Neuronal stem cell (in vitro differentiated cells): ENCODE data around the gene HMGN3. TPM values are rescaled to one million over a fixed set of nuclear protein-coding genes. Genes with fewer than 3 reads are reported as not detected.
A peak's percentile ranks its signal among the peaks of the same experiment; 100 is the strongest.

Experiments
- DNase-seq: peaks from one replicate; pipeline ENCODE4 v3.0.0-alpha.2; 2013; ENCODE audit warnings: low spot score
- H2AFZ ChIP-seq: one replicate; pipeline ENCODE4 v1.6.1; 2013; ENCODE audit warnings: mild to moderate bottlenecking, low read length, inconsistent platforms
- H2AK5ac ChIP-seq: 2 replicates; pipeline ENCODE4 v1.6.1; 2013; ENCODE audit warnings: low read depth, mild to moderate bottlenecking, inconsistent platforms, low read length, moderate library complexity, mixed read lengths
- H2BK120ac ChIP-seq: 2 replicates; pipeline ENCODE4 v1.6.1; 2013; ENCODE audit warnings: low read depth, mild to moderate bottlenecking, inconsistent platforms, low read length, moderate library complexity, mixed read lengths
- H2BK12ac ChIP-seq: one replicate; pipeline ENCODE4 v1.6.1; 2013; ENCODE audit warnings: low read length, inconsistent platforms
- H2BK15ac ChIP-seq: 2 replicates; pipeline ENCODE4 v1.6.1; 2013; ENCODE audit warnings: mild to moderate bottlenecking, low read length, inconsistent platforms, mixed read lengths
- H2BK5ac ChIP-seq: one replicate; pipeline ENCODE4 v1.6.1; 2013; ENCODE audit warnings: inconsistent platforms, mild to moderate bottlenecking, low read length, moderate library complexity
- H3K14ac ChIP-seq: one replicate; pipeline ENCODE4 v1.6.1; 2013; ENCODE audit warnings: low read length, inconsistent platforms
- H3K18ac ChIP-seq: 2 replicates; pipeline ENCODE4 v1.6.1; 2013; ENCODE audit warnings: low read length, inconsistent platforms
- H3K23ac ChIP-seq: 2 replicates; pipeline ENCODE4 v1.6.1; 2013; ENCODE audit warnings: low read depth, mild to moderate bottlenecking, mixed read lengths, low read length, inconsistent platforms; ENCODE audit not compliant: poor library complexity
- H3K27ac ChIP-seq: replicated peaks from 3 replicates; pipeline ENCODE4 v1.5.1; 2013; ENCODE audit warnings: low read length, inconsistent platforms
- H3K27me3 ChIP-seq, 3 experiments: 2 replicates each; pipeline ENCODE4 v1.6.1; 2013; ENCODE audit warnings: low read length in 3 of 3, mild to moderate bottlenecking in 2 of 3, inconsistent platforms in 1 of 3, low read depth in 1 of 3, mixed read lengths in 1 of 3, moderate library complexity in 1 of 3; ENCODE audit not compliant: control insufficient read depth in 3 of 3, insufficient read depth in 3 of 3
- H3K36me3 ChIP-seq, 2 donors: replicated peaks in 1 of 2; 2 replicates each; pipeline ENCODE4 v1.6.1; 2013; ENCODE audit warnings: low read length in 2 of 2; ENCODE audit not compliant: control insufficient read depth in 2 of 2, insufficient read depth in 2 of 2
- H3K4ac ChIP-seq: 2 replicates; pipeline ENCODE4 v1.6.1; 2013; ENCODE audit warnings: inconsistent platforms, mild to moderate bottlenecking, low read length, moderate library complexity
- H3K4me1 ChIP-seq, 2 donors: 1 replicate in 1 of 2; 2 replicates in 1 of 2; pipeline ENCODE4 v1.6.1; 2013; ENCODE audit warnings: low read length in 2 of 2, low read depth in 1 of 2; ENCODE audit not compliant: control insufficient read depth in 2 of 2, insufficient read depth in 1 of 2
- H3K4me2 ChIP-seq: one replicate; pipeline ENCODE4 v1.6.1; 2013; ENCODE audit warnings: mild to moderate bottlenecking, low read length, inconsistent platforms; ENCODE audit not compliant: insufficient read depth, poor library complexity, severe bottlenecking
- H3K4me3 ChIP-seq, 2 donors: 2 replicates each; pipeline ENCODE4 v1.5.1; 2013; ENCODE audit warnings: low read length in 2 of 2, mild to moderate bottlenecking in 2 of 2, inconsistent platforms in 1 of 2, moderate library complexity in 1 of 2
- H3K79me1 ChIP-seq: one replicate; pipeline ENCODE4 v1.6.1; 2013; ENCODE audit warnings: low read depth, mild to moderate bottlenecking, inconsistent platforms, low read length, moderate library complexity
- H3K9ac ChIP-seq: one replicate; pipeline ENCODE4 v1.6.1; 2013; ENCODE audit warnings: mild to moderate bottlenecking, low read depth, low read length, inconsistent platforms; ENCODE audit not compliant: poor library complexity
- H3K9me3 ChIP-seq, 2 donors: replicated peaks in 1 of 2; 2 replicates each; pipeline versions ENCODE3 to v1.6.1; 2013; ENCODE audit warnings: low read length in 2 of 2, mild to moderate bottlenecking in 2 of 2, inconsistent platforms in 1 of 2, low read depth in 1 of 2, mixed read lengths in 1 of 2, moderate library complexity in 1 of 2; ENCODE audit not compliant: control insufficient read depth in 2 of 2, insufficient read depth in 1 of 2
- H4K8ac ChIP-seq: one replicate; pipeline ENCODE4 v1.6.1; 2013; ENCODE audit warnings: low read depth, mild to moderate bottlenecking, inconsistent platforms, low read length, moderate library complexity
- H4K91ac ChIP-seq: one replicate; pipeline ENCODE4 v1.6.1; 2013; ENCODE audit warnings: low read length, low read depth, mild to moderate bottlenecking, inconsistent platforms; ENCODE audit not compliant: poor library complexity
- WGBS, 2 donors: extraction: QIAGEN DNeasy Blood & Tissue Kit; methylation state at CpG; one replicate each; pipeline ENCODE4 v1.1.7; 2013; ENCODE audit warnings: missing lambda C conversion rate in 2 of 2, mixed read lengths in 1 of 2; ENCODE audit not compliant: insufficient read length in 2 of 2, insufficient replicate concordance in 1 of 2; ENCODE audit errors: extremely low coverage in 2 of 2; 5-methylcytosine and 5-hydroxymethylcytosine counted together
- polyA plus RNA-seq, 2 experiments: library from polyadenylated mRNA; stranded (reverse); fragments of 200-250 nt; gene quantifications; one replicate each; pipeline ENCODE4 v1.2.3, GENCODE V29; 2013

HMGN3 gene
- 209 TPM for polyA plus RNA-seq (2013, experiment 1 of 2)
- polyA plus RNA-seq (2013, experiment 2 of 2) = 216 TPM

GRCh38 chr6:79234150-79235022, at the start of gene HMGN3:
Gene HMGN3 (minus strand): TSS chr6:79234682.
- no peak within 1 kb of the TSS for H4K8ac ChIP-seq
- DNase-seq = peak; percentile 75
- H2BK15ac ChIP-seq = no peak within 1 kb of the TSS
- peaks cover 0 to 13% of the 10 kb centered on the region in 2 donors for H3K36me3 ChIP-seq
- H3K4me2 ChIP-seq = peak within 1 kb of the TSS; percentile 83
- peaks cover 0 to 4% of the 10 kb centered on the region in 2 donors for H3K9me3 ChIP-seq
- H2BK12ac ChIP-seq = no peak within 1 kb of the TSS
- H2AFZ ChIP-seq = peak within 1 kb of the TSS; percentile 91
- peaks cover 0 to 2% of the 10 kb centered on the region in 2 donors for H3K4me1 ChIP-seq
- no CpG with 5 or more reads among the region's 51 CpGs for WGBS, 2 donors
- no peaks in the 10 kb centered on the region for H3K27me3 ChIP-seq
- H3K14ac ChIP-seq = no peak within 1 kb of the TSS
- H3K4me3 ChIP-seq = peak within 1 kb of the TSS; percentile 69 to 88
- H3K4ac ChIP-seq = no peak within 1 kb of the TSS
- H3K23ac ChIP-seq = peak within 1 kb of the TSS; percentile 26
- peak within 1 kb of the TSS; percentile 64 for H3K9ac ChIP-seq
- H2BK120ac ChIP-seq = no peak within 1 kb of the TSS
- peak within 1 kb of the TSS; percentile 10 for H3K27ac ChIP-seq
- peak within 1 kb of the TSS; percentile 4 for H2BK5ac ChIP-seq
- H3K18ac ChIP-seq = peak within 1 kb of the TSS; percentile 90
- no peaks in the 10 kb centered on the region for H3K79me1 ChIP-seq
- H4K91ac ChIP-seq = no peak within 1 kb of the TSS
- H2AK5ac ChIP-seq = no peak within 1 kb of the TSS

GRCh38 chr6:79280756-79281155, 46.3 kb upstream of the HMGN3 start:
- Histone ChIP-seq H3K9ac (no peak overlapping the region), H3K4ac (no peak overlapping the region), H2BK15ac (no peak overlapping the region), H4K91ac (no peak overlapping the region), H2BK120ac (no peak overlapping the region), H3K23ac (no peak overlapping the region), H3K9me3 (no peaks in the 10 kb centered on the region), H3K14ac (no peak overlapping the region), H2BK12ac (no peak overlapping the region), H3K4me3 (no peak overlapping the region), H3K36me3 (no peaks in the 10 kb centered on the region), H3K4me1 (peaks cover 0 to 2% of the 10 kb centered on the region in 2 donors), H3K18ac (no peak overlapping the region), H4K8ac (no peak overlapping the region), H2AFZ (no peak overlapping the region), H3K27ac (no peak overlapping the region), H3K4me2 (no peak overlapping the region), H3K79me1 (no peaks in the 10 kb centered on the region), H3K27me3 (no peaks in the 10 kb centered on the region), H2AK5ac (no peak overlapping the region), H2BK5ac (no peak overlapping the region)
- no peak for DNase-seq
- WGBS, 2 donors = no CpG with 5 or more reads among the region's 1 CpG

DNA sequence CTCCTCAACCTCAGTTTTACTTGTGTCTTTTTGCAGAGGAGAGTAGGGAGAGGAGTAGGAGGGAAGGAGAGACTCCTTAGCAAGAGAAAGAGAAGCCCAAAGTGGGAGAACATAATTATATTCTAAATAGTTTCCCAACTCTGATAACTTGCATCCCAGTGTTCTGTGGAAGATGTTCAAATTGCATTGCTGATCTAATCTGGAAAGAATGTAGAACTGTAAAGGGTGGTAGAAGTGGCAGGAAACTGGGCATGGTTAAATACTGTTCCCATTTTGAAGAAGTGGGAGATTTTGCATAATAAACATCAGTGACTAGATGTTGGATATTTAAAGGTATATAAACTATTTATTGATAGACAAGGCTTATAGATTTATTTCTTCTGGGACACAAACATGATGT, 42.6 kb upstream of the HMGN3 start:
- no peak overlapping the region for H2BK120ac ChIP-seq
- H2BK12ac ChIP-seq = no peak overlapping the region
- no peaks in the 10 kb centered on the region for H3K27me3 ChIP-seq
- H3K79me1 ChIP-seq = no peaks in the 10 kb centered on the region
- no peak overlapping the region for H3K18ac ChIP-seq
- no peak overlapping the region for H2AFZ ChIP-seq
- H3K4me1 ChIP-seq = peaks cover 0 to 2% of the 10 kb centered on the region in 2 donors
- H3K9ac ChIP-seq = no peak overlapping the region
- H3K9me3 ChIP-seq = no peaks in the 10 kb centered on the region
- no peak overlapping the region for H3K4me2 ChIP-seq
- no peak overlapping the region for H3K14ac ChIP-seq
- no peak for DNase-seq
- H2AK5ac ChIP-seq = no peak overlapping the region
- H3K4ac ChIP-seq = no peak overlapping the region
- no peak overlapping the region for H4K91ac ChIP-seq
- no peak overlapping the region for H3K4me3 ChIP-seq
- no peak overlapping the region for H2BK15ac ChIP-seq
- H3K27ac ChIP-seq = no peak overlapping the region
- no peak overlapping the region for H4K8ac ChIP-seq
- no peak overlapping the region for H3K23ac ChIP-seq
- no peaks in the 10 kb centered on the region for H3K36me3 ChIP-seq
- no peak overlapping the region for H2BK5ac ChIP-seq

GRCh38 chr6:79269877-79270276, 35.4 kb upstream of the HMGN3 start:
- Histone ChIP-seq H2AFZ (peak overlapping the region; percentile 51), H2BK15ac (no peak overlapping the region), H3K27me3 (no peaks in the 10 kb centered on the region), H4K8ac (no peak overlapping the region), H2AK5ac (no peak overlapping the region), H3K4me1 (peaks cover 0 to 2% of the 10 kb centered on the region in 2 donors), H3K4ac (no peak overlapping the region), H3K4me3 (no peak overlapping the region), H3K9ac (no peak overlapping the region), H3K9me3 (no peaks in the 10 kb centered on the region), H3K27ac (no peak overlapping the region), H4K91ac (no peak overlapping the region), H3K23ac (no peak overlapping the region), H3K36me3 (no peaks in the 10 kb centered on the region), H3K14ac (no peak overlapping the region), H2BK120ac (no peak overlapping the region), H3K18ac (no peak overlapping the region), H2BK5ac (no peak overlapping the region), H2BK12ac (no peak overlapping the region), H3K79me1 (no peaks in the 10 kb centered on the region), H3K4me2 (no peak overlapping the region)
- no peak for DNase-seq
- WGBS, 2 donors = no CpG with 5 or more reads among the region's 3 CpGs
